GM21528 (cell line): ENCODE results near the gene FMOD.

ENCODE experiments used
- ATAC-seq: cut with Tn5 transposase; IDR thresholded peaks from one replicate; pipeline ENCODE4 v1.9.1; 2021; ENCODE audit warnings: mild to moderate bottlenecking, moderate library complexity; ENCODE audit not compliant: unreplicated experiment, low FRiP score

The FMOD gene

DNA sequence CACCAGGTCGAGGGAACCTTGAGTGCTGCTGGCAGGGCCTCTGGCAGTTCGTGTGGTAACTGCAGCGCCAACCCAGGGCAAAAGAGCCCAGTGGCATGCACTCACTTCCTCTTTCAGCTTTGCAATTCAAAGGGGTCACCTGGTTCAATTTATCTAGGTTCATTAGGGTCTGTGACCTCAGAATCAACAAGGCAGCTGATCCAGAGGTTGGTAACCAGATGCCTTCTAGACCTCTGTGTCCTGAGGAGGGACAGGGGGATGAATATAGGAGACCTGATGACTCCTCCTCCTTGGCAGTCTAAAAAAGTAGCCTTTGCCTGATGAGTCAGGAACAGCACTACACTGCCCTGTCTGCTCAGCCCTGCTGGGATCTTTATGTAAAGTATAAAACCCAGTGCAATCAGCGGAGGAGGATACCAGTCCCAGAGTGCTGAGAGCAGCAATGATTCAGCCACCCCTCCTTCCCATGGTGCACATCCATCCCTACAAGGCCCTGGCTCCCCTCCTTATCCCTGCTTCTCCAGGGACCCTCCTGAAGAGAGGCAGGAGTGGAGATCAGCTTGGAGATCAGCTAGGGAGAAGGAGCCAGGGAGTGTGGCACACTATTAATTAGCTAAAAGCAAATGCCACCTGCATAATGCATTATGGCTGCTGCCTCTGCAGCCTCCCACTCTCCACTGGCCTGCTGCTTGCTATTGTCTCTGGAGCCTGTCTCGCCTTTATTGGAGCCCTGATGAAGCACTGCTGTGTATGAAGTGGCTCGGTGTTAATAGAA is 11.2 kb upstream of the FMOD start:
- no peak for ATAC-seq

DNA sequence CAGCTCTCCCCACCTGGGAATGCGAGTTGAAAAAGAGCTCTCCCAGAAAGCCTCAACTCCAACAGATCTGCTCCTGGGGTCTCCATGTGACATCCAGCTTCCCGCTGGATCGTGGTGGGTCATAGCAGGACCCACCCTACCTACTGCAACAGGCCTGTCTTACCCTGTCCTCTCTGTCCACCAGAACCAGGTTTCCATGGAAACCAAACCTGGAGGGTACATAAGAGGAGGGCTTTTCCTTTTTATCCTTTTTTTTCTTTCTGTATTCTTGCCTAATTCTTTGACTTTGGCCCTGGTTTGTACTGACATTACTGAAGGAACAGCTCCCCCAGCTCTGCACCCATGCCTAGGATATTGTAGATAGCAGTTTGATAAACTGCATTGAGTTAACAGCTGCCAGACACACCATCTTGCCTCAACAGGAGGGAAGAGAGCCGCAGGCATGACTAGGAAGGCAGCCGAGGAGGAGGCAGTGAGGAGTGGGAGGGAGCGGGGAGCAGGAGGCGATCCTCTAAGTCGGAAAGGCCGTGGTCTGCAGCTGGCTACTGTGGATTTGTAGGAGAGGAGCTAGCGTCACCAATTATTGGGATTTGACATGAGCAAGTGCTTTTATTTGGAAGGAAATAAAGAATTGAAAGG is 9.7 kb upstream of the FMOD start:
- ATAC-seq, result no peak

DNA sequence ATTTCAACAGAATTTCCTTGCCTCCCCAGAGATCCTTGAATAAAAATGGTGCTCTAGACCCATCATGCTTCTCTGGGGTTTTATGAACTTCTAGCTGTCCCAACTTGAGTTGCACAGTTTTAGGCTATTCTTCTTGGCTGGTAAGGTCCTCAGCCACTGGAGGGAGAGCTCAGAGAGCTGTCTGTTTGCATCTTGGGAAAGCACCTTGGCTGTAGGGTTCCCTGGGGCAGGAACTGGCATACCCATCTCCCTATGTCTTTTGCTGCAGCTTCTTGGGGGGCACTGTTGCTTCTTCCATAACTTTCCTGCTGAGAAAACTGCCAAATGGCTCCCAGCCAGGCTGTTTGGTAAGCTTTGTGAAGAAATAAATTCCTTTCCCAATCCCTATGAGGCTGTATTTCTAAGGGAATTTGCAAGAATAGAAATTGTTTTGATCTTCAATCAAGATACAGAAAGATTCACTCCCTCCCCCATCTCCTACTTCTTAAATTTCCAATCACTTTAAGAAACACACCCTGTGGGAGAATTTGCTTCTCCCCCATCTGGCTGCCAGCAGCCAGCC is 8.2 kb upstream of the FMOD start:
- no peak for ATAC-seq

DNA sequence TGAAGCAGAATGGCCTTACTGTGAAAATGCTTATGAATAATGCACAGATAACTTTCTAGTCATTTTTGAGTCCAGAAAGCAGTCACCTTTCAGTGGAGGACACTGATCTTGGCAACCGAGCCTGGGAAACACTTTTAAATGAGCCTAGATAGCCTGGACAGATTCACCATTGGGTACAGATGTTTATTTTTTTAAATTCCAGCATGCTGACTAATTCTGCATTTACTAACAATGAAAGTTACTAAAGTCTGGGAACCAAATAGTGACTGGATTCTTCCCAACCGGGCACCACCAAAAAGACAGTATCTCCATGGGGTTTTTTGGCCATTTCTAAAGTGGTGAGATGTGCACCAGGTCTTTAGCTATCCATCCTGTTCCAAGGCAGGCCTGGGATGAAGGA is 3.3 kb upstream of the FMOD start:
- no peak for ATAC-seq

DNA sequence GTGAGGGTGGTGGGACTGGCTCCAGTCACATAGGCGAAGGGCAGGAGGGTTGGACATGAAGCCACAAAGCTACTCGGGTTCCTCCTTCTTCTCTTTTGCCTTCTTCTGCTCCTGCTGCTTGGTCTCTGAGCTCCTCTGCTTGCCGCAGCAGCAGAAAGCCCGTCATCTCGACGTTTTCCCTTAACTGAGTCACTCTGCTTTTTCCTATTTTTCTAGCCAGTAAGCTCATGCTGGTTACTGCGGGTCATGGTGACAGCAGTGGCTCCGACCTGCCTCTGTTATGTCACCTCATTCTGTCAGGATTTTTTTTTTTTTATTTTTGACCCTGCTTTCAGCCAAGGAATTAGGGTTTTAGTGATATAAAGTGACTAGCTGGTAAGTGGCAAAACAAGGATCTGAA is 2.6 kb upstream of the FMOD start:
- no peak for ATAC-seq

DNA sequence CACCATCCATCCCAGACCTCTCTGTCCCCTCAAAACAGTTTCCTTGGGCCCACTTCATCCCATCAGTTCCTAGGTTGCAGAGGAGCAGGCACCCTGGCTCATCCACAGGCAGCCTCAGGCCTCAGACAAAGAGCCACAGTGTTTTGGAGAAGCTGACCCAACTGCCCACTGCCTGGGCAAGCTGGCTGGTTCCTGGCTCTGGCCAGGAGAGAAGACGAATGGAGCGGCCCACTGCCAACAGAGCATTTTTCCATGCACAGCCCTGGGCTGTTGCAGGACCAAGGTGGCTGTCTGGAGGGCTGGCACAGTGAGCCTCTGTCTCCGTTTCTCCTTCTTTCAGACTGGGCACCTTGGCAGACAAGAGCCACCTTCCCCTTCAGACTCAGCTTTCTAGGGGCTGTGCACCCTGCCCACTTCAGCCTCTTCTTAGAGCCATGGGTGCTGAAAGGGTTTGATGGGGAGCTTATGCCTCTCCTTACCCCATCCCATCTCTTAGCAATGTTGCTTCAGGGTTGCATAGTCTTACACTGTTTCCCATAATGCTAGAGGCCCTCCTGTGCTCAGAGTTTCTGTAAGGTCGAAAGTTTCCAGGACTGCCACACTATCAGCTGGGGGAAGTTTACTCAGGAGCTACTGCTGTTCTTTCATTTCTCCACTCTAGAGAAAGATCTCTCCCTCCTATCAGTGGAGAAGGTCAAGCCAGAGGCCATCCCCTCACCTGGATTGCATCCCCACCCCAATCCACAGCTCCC is 973 bp downstream of the FMOD start:
- ATAC-seq, result no peak

DNA sequence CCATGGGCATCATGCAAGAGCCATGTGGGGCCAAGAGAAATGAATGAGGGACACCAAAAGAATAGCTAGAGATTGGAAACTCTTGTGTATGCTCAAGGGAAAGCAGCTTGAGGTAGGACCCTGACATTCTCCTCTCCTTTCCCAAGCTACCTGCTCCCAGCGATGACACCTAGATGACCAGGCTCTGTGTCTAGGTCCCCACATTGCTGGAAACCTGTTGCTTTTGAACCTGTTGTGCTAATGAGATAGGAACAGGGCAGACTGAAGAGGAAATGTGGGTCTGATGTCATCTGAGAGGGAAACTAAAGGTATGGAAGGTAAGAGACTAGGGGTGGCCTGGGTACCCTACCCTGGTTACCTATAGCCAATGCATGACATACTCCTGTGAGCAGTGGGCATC is 1.8 kb downstream of the FMOD start:
- no peak for ATAC-seq

DNA sequence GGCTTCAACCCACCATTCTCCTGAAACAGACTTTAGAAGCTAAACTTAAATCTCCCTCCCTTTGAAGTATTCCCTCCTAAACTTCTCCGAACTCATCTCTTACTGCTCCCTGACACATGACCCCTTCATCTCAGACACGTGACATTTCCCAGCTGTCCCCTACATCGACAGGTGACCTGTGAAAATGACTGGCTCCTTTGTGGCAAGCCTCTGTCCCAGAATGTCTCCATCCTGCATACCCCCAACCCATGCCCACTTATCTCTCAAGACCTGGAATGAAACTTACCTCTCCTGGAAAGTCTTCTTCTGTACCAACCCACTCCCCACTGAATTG is 4.2 kb downstream of the FMOD start:
- ATAC-seq, result no peak

DNA sequence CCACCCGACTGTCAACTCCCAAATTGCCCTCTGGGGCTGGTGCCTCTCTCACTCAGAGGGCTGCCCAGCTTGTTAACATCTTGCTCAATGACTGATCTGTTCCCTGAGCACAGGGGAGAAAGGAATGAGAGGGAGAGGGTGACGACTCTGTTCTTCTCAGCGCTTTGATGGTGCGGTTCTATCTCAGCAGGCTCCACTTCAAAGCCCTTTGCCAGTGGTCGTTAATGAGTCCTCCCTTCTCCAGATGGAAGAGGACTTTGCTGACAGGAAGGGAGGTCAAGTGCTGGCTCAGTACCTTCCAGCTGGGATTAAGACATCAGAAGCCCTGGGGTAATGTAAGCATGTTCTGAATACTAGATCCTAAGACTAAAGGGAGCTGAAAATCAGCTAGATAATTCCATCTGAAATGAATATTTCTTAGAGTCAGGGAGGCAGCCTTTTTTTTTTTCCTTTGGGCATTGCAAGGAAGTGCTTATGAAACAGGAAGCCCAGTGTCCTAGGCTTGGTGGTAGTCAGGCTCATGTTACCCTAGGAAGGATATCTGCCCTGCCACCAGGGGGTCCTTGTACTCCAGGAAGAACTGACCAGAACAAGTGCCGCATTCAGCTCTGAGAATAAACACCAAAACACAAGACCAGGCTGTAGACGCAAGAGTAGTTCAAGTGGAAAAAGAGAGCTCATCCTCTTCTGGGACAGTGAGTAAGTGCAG is 4.7 kb downstream of the FMOD start:
- ATAC-seq, result no peak

DNA sequence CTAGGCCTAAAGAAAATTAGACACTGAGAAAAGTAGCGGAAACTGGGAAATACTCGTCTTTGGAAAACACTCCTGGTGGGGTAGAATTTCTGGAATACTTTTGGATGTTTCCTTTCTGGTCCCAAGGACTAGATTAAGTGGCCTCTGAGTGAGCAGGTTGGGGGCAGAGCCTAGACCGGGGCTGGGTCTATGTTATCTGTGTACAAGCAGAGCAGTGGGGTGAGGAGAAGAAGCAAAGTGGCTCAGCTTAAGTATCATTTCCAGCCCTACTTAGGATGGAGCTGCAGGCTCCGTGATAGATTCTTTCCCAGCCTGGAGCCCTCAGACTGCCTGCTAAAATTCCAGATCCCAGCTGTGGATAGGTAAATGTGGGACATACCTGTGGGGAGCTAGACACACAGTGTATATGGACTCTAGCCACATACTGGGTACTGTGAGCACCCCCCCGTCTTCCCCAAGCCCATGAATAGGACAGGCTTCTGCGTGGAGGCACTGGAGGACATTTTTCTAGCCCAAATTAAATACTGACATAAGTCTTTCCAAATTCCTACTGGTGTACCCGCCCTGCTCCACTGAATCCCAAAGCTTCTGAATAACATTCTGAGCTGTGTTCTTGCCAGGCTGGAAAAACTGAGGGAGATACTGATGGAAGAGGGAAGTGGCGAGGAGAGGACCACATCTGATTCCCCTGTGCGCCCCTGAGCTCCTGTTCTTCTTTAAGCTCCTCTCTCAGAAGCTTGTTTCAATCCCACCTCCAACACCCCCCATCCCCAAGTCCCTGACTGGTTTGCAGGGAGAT is 6.8 kb downstream of the FMOD start:
- no peak for ATAC-seq

DNA sequence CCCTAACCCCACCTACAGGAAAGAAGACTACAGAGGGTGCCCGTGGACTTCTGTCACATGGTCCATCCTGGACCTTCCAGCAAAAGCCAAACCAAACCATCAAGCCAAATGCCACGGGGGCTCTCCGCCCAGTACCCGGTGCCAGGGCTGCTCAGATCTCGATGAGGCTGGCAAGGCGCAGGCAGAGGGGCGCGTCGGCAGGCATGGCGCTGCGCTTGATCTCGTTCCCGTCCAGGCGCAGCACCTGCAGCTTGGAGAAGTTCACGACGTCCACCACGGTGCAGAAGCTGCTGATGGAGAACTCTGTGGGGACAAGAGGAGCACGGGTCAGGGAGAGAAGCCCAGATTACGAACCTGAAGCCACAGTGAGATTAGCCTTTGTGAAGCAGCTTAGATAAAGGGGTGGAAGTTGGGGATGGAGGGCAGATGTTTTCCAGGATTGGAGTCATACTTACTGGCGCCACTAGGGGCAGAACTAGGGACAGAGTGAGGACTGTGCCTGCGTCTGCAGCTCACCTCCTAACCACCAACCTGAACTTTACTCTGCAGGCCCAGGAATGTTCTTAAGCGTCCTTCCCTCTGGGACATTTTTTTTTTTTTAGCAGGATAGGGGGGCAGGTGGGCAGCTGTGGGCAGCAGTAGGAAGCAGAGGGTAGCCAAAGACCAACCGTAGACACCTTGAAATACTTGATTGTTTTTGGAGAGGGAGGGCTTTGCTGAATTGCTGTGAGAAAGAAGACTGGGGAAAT is 8.6 kb downstream of the FMOD start:
- ATAC-seq, result no peak

DNA sequence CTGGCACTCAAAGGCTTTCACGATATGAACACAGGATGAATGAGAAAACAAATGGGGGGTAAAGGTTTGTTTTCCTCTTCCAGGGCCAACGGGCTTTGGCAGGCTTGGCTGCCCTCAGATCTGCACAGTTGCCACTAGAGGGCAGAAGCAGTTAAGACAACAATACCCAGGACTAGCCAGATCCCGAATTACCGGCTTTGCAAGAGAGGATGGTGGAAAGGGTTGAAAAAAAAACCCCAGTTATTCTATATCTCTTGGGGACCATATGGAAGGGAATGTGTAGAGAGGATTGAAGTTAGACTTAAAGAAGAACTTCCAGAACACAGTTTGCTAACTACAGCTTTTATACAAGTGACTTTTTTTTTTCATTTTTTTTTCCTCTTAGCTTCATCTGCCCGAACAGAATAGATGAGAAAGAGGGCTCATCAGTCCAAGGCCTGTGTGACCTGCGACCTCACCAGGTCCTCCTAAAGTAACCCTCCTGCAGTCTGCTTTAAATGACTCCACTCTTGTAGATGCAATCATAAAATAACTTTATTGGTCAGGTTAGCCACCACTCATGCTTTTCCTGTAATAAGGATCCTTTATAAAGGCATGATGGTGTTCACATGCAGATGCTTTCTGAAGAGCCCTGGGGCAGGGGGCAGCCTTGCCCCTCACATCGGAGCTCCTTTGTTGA is 10.7 kb downstream of the FMOD start:
- ATAC-seq, result no peak

DNA sequence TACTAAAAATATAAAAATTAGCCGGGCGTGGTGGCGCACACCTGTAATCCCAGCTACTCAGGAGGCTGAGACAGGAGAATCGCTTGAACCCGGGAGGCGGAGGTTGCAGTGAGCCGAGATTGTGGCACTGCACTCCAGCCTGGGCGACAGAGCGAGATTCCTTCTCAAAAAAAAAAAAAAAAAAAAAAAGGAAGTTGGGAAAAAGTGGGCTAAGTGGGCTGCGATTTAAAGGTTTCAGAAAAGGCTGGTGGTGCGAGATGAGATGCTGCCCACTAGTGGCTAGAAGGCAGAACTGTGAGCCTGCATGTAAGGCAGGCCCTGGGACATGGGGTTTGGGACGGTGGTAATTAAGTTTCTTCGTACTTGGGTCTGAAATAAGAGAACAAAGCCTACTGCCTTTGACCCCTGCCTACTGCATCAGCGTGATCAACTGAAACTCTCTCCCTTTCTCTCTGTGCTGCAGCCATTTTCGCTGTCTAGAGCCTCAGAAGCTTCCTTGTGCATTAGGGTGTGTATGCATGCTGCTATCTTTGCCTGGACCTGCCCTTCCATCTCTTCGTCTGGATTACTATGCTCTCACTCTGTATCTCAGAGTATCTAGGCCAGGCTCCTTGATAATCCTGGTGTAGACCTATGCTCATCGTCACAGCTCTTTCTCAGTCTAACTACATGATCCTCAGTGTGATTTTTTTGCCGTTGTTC is 12.4 kb downstream of the FMOD start:
- ATAC-seq, result no peak

DNA sequence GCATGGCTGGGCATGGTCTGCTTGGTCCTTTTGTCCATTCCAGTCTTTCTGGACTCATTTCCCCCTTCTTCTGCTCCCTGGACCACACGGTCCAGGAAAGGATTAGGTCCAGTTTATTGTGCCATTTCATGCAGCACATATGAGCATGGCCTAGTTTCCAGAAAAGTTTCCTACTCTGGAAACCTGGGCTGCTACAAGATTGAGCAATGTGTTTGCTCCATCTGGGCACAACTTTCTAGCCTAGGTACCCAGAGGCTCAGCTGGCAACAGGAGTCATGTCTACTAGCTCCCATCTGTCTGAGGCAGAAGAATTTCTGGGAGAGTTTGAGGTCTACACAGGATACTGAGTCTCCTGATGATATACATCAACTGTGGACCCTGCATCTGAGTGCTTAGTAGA is 14.8 kb downstream of the FMOD start:
- no peak for ATAC-seq

DNA sequence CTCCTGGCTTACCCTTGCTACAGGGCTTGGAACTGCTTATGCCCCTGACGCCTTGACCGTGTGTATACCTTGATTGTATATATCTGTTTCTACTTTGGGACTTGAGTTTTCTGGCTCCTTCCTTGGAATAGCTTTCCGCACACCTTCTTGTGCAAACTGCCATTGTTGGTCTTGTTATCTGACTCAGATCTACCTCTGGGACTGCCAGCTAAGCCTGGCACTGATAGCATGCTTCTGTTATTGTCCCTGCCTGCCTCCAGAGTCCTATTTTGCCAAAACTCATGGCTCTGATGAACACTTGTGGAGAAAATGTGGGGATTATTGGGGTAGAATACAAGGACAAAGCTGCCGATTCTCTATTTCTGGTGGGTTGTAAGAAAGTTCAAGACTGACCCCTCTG is 15.4 kb downstream of the FMOD start:
- no peak for ATAC-seq

DNA sequence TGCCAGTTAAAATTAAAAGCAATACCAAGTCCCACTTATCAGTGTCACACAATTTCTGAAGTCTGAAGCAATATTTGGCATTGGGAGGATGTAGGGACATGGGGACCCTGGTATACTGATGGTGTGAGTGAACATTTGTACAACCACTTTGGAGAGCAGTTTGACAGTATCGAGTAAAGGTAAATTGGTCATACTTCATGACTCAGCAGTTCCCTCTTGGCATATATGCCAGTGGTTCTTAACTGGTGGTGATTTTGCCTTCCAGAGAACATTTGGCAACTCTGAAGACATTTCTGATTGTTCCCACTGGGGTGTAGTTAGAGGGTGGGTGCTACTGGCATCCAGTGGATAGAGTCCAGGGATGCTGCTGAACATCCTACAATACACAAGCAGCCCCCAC is 19.7 kb downstream of the FMOD start:
- no peak for ATAC-seq

DNA sequence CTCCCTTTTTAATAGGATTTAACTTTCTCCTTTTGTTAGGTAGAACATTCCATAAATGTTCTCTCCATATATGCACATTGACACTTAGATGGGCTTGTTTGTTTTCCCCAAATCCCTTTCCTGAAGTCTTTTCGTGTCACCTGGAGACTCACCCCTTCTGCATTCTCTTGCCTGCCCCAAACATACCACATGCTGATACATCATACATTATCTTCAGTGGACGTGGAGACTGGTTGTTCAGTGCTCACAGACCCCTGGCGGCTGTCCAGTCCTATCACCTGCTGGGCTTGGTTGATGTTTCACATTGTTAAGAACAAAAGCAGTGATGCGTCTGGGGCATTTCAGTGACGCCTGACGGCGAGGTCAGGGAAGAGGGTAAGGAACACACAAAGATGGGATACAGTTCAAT is 22.2 kb downstream of the FMOD start:
- no peak for ATAC-seq
